A673 (cell line): ENCODE measurements around the gene DHDH.

Source experiments
- CTCF ChIP-seq: fragments of 300-800, 200-600 bp; sonication (generic); conservative IDR thresholded peaks from 2 replicates; pipeline ENCODE4 v1.5.1; 2017; ENCODE audit warnings: low read depth, mild to moderate bottlenecking, antibody characterized with exemption, low read length, moderate library complexity, mixed read lengths
- EZH2 ChIP-seq: fragments of 200-600 bp; sonication (generic); IDR thresholded peaks from 2 replicates; pipeline ENCODE4 v1.6.1; 2017; ENCODE audit warnings: borderline replicate concordance, low read depth, mild to moderate bottlenecking, mixed read lengths, antibody characterized with exemption, low read length; ENCODE audit not compliant: poor library complexity, severe bottlenecking

DNA sequence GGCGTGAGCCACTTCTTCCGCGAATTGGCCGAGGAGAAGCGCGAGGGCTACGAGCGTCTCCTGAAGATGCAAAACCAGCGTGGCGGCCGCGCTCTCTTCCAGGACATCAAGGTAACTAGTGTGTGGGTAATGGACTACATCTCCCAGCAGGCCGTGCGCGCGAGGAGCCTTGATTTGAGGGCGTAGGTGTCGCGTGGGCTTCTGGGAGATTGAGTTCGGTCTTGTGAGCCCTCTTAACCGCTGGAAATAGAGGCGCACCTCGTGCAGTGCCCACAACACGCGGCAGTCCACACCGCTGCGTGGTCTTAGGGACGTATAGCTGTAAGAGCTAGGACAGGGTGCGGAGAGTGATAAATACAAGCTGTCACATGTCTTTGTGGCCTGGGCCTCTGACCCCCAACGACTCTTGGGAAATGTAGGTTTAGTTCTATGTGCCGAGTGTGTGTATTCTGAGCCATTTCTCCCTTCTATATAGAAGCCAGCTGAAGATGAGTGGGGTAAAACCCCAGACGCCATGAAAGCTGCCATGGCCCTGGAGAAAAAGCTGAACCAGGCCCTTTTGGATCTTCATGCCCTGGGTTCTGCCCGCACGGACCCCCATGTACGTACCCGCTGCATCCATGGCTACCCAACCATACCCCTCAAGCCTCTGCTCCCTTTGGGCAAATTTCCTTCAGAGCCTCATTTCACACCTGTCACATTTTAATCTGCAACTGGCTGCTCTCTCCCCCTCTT, 32.5 kb downstream of the DHDH start:
- TF ChIP-seq CTCF (no peak), EZH2 (no peak)
